HEK293 (cell line): Measurements from ENCODE around the gene CHST1.
A peak's percentile ranks its signal among the peaks of the same experiment; 100 is the strongest.

Experiments
- CTCF ChIA-PET: fragments of 350-600 bp; formaldehyde crosslinking; extraction: SDS; loops from one replicate; lab custom pipeline; 2021; ENCODE audit warnings: antibody characterized with exemption; lab: Yijun Ruan, JAX
- POLR2A ChIA-PET: fragments of 300-600 bp; formaldehyde crosslinking; extraction: SDS; loops from one replicate; lab custom pipeline; 2020; ENCODE audit warnings: antibody characterized with exemption, inconsistent platforms; lab: Yijun Ruan, JAX
- H3K27ac ChIP-seq: fragments of 200-500 bp; sonication (Bioruptor generic); 2 replicates; pipeline ENCODE4 v1.5.1; 2014; ENCODE audit warnings: low read depth, low read length, control low read depth, inconsistent platforms; ENCODE audit errors: extremely low read depth
- H3K36me3 ChIP-seq, 2 experiments: fragments of 200-500 bp in 1 of 2; sonication (Bioruptor generic) in 1 of 2; 1 replicate in 1 of 2; 2 replicates in 1 of 2; pipeline ENCODE4 v1.5.1; 2014 to 2017; ENCODE audit warnings: inconsistent platforms in 2 of 2, low read length in 2 of 2; ENCODE audit not compliant: control insufficient read depth in 2 of 2, insufficient read depth in 1 of 2
- H3K4me1 ChIP-seq: fragments of 200-500 bp; sonication (Bioruptor generic); 2 replicates; pipeline ENCODE4 v1.5.1; 2014; ENCODE audit warnings: mild to moderate bottlenecking, low read length, inconsistent platforms; ENCODE audit not compliant: control insufficient read depth, insufficient read depth
- H3K4me3 ChIP-seq: 2 replicates; pipeline ENCODE4 v1.5.1; 2011; ENCODE audit warnings: low read depth, mild to moderate bottlenecking, control low read depth, low read length, moderate library complexity
- H3K9me3 ChIP-seq: fragments of 200-500 bp; sonication (Bioruptor generic); 2 replicates; pipeline ENCODE4 v1.5.1; 2014; ENCODE audit warnings: low read depth, low read length, inconsistent platforms; ENCODE audit not compliant: control insufficient read depth, insufficient read depth
- AEBP2 ChIP-seq: fragments of 450-650 bp; formaldehyde crosslinking; IDR thresholded peaks from 2 replicates; pipeline ENCODE4 v1.5.1; 2016; ENCODE audit warnings: missing biosample characterization, missing genetic modification characterization, borderline replicate concordance
- BCL11B ChIP-seq: fragments of 450-650 bp; formaldehyde crosslinking; IDR thresholded peaks from 2 replicates; pipeline ENCODE4 v1.5.1; 2016; ENCODE audit warnings: low read depth, missing biosample characterization, missing genetic modification characterization
- BCL6B ChIP-seq: fragments of 450-650 bp; formaldehyde crosslinking; IDR thresholded peaks from 2 replicates; pipeline ENCODE4 v1.5.1; 2017; ENCODE audit warnings: missing biosample characterization, missing genetic modification characterization
- FEZF1 ChIP-seq: fragments of 450-650 bp; formaldehyde crosslinking; IDR thresholded peaks from 2 replicates; pipeline ENCODE4 v1.5.1; 2016; ENCODE audit warnings: missing biosample characterization, missing genetic modification characterization
- SETDB1 ChIP-seq: IDR thresholded peaks from one replicate; pipeline ENCODE4 v1.6.1; 2017; ENCODE audit warnings: mild to moderate bottlenecking, low read length, moderate library complexity, mixed read lengths; ENCODE audit not compliant: insufficient read length
- SP3 ChIP-seq: fragments of 450-650 bp; formaldehyde crosslinking; IDR thresholded peaks from 2 replicates; pipeline ENCODE4 v1.5.1; 2016; ENCODE audit warnings: missing biosample characterization, missing genetic modification characterization
- TRIM28 ChIP-seq: IDR thresholded peaks from 2 replicates; pipeline ENCODE4 v1.6.1; 2011; ENCODE audit warnings: low read length, control low read depth, borderline replicate concordance
- YY1 ChIP-seq: fragments of 450-650 bp; formaldehyde crosslinking; IDR thresholded peaks from 2 replicates; pipeline ENCODE4 v1.5.1; 2018; ENCODE audit warnings: missing biosample characterization, missing genetic modification characterization
- ZEB2 ChIP-seq: fragments of 450-650 bp; formaldehyde crosslinking; IDR thresholded peaks from 2 replicates; pipeline ENCODE4 v1.5.1; 2016; ENCODE audit warnings: missing biosample characterization, missing genetic modification characterization
- ZFP37 ChIP-seq: fragments of 450-650 bp; formaldehyde crosslinking; IDR thresholded peaks from 2 replicates; pipeline ENCODE4 v1.5.1; 2016; ENCODE audit warnings: missing biosample characterization, missing genetic modification characterization
- ZNF391 ChIP-seq: fragments of 450-650 bp; formaldehyde crosslinking; IDR thresholded peaks from 2 replicates; pipeline ENCODE4 v1.5.1; 2016; ENCODE audit warnings: low read depth, missing biosample characterization, missing genetic modification characterization, borderline replicate concordance
- ZNF449 ChIP-seq: fragments of 450-650 bp; formaldehyde crosslinking; IDR thresholded peaks from 2 replicates; pipeline ENCODE4 v1.5.1; 2017; ENCODE audit warnings: missing biosample characterization, mild to moderate bottlenecking, missing genetic modification characterization, moderate library complexity
- ZNF48 ChIP-seq: fragments of 450-650 bp; formaldehyde crosslinking; IDR thresholded peaks from 2 replicates; pipeline ENCODE4 v1.5.1; 2016; ENCODE audit warnings: missing biosample characterization, missing genetic modification characterization
- ZNF555 ChIP-seq: fragments of 450-650 bp; formaldehyde crosslinking; conservative IDR thresholded peaks from 2 replicates; pipeline ENCODE4 v1.5.1; 2017; ENCODE audit warnings: missing biosample characterization, mild to moderate bottlenecking, missing genetic modification characterization, inconsistent platforms
- ZNF626 ChIP-seq: fragments of 450-650 bp; sonication (Bioruptor Pico); formaldehyde crosslinking; IDR thresholded peaks from 2 replicates; pipeline ENCODE4 v1.5.1; 2018; ENCODE audit warnings: missing biosample characterization, missing genetic modification characterization, inconsistent platforms
- ZNF837 ChIP-seq: fragments of 450-650 bp; formaldehyde crosslinking; IDR thresholded peaks from 2 replicates; pipeline ENCODE4 v1.5.1; 2016; ENCODE audit warnings: missing biosample characterization, missing genetic modification characterization
- TF ChIP-seq, protein P1 (sequence below): fragments of 450-650 bp; formaldehyde crosslinking; IDR thresholded peaks from 2 replicates; pipeline ENCODE4 v1.5.1; 2016; ENCODE audit warnings: missing biosample characterization, missing genetic modification characterization, low read depth
- TF ChIP-seq, protein P2 (sequence below): fragments of 450-650 bp; formaldehyde crosslinking; IDR thresholded peaks from 2 replicates; pipeline ENCODE4 v1.5.1; 2016; ENCODE audit warnings: missing biosample characterization, missing genetic modification characterization
- TF ChIP-seq, protein P3 (sequence below): fragments of 450-650 bp; formaldehyde crosslinking; IDR thresholded peaks from 2 replicates; pipeline ENCODE4 v1.5.1; 2017; ENCODE audit warnings: missing biosample characterization, missing genetic modification characterization

The CHST1 gene

GRCh38 chr11:45614196-45614828 is 51.1 kb downstream of the CHST1 start:
- POLR2A ChIA-PET = no interaction called here
- CTCF ChIA-PET = no interaction called here

GRCh38 chr11:45610627-45611026 is 54.8 kb downstream of the CHST1 start:
- no peaks in the 10 kb centered on the region for H3K4me1 ChIP-seq
- H3K4me3 ChIP-seq = no peak overlapping the region
- POLR2A ChIA-PET = no interaction called here
- no peak for TF ChIP-seq SETDB1
- TF ChIP-seq, protein P1, sequence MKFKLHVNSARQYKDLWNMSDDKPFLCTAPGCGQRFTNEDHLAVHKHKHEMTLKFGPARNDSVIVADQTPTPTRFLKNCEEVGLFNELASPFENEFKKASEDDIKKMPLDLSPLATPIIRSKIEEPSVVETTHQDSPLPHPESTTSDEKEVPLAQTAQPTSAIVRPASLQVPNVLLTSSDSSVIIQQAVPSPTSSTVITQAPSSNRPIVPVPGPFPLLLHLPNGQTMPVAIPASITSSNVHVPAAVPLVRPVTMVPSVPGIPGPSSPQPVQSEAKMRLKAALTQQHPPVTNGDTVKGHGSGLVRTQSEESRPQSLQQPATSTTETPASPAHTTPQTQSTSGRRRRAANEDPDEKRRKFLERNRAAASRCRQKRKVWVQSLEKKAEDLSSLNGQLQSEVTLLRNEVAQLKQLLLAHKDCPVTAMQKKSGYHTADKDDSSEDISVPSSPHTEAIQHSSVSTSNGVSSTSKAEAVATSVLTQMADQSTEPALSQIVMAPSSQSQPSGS = no peak
- no peak for TF ChIP-seq ZNF449 (tag by site-specific recombination)
- no peak for TF ChIP-seq ZNF837 (tag by site-specific recombination)
- TF ChIP-seq BCL6B (tag by site-specific recombination) = no peak
- TF ChIP-seq ZFP37 (tag by site-specific recombination) = no peak
- TF ChIP-seq, protein P2, sequence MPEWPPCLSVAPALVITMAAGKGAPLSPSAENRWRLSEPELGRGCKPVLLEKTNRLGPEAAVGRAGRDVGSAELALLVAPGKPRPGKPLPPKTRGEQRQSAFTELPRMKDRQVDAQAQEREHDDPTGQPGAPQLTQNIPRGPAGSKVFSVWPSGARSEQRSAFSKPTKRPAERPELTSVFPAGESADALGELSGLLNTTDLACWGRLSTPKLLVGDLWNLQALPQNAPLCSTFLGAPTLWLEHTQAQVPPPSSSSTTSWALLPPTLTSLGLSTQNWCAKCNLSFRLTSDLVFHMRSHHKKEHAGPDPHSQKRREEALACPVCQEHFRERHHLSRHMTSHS (tag by site-specific recombination) = no peak
- no peak for TF ChIP-seq BCL11B (tag by site-specific recombination)
- TF ChIP-seq ZEB2 (tag by site-specific recombination) = no peak
- no peak for TF ChIP-seq YY1 (tag by site-specific recombination)
- H3K27ac ChIP-seq = no peak overlapping the region
- CTCF ChIA-PET = interaction anchor here (1.3 kb wide), 1 partner anchor 161 kb away, joined by 5 read pairs; no protein-coding TSS in a partner anchor
- no peaks in the 10 kb centered on the region for H3K9me3 ChIP-seq
- H3K36me3 ChIP-seq = no peaks in the 10 kb centered on the region

More at GRCh38 chr11:45614196-45614828, 51.1 kb downstream of the CHST1 start:
- H3K4me3 ChIP-seq = no peak overlapping the region
- no peak overlapping the region for H3K27ac ChIP-seq
- TF ChIP-seq AEBP2 (tag by site-specific recombination) = no peak
- TF ChIP-seq, protein P1 = 0 out of 2 replicates have a peak, but pooled peaks have one; percentile 36
- H3K4me1 ChIP-seq = no peaks in the 10 kb centered on the region
- no peaks in the 10 kb centered on the region for H3K9me3 ChIP-seq
- no peaks in the 10 kb centered on the region for H3K36me3 ChIP-seq

GRCh38 chr11:45609902-45610301 is 55.5 kb downstream of the CHST1 start:
- Histone ChIP-seq H3K36me3 (no peaks in the 10 kb centered on the region), H3K4me1 (no peaks in the 10 kb centered on the region), H3K9me3 (no peaks in the 10 kb centered on the region), H3K4me3 (no peak overlapping the region), H3K27ac (no peak overlapping the region)
- ChIA-PET CTCF (interaction anchor here (0.6 kb wide), 1 partner anchor 14 kb away, joined by 3 read pairs; no protein-coding TSS in a partner anchor), POLR2A (no interaction called here)
- TF ChIP-seq ZNF391 (tag by site-specific recombination) = no peak
- no peak for TF ChIP-seq SP3 (tag by site-specific recombination)
- TF ChIP-seq ZNF48 (tag by site-specific recombination) = no peak
- TF ChIP-seq, protein P3, sequence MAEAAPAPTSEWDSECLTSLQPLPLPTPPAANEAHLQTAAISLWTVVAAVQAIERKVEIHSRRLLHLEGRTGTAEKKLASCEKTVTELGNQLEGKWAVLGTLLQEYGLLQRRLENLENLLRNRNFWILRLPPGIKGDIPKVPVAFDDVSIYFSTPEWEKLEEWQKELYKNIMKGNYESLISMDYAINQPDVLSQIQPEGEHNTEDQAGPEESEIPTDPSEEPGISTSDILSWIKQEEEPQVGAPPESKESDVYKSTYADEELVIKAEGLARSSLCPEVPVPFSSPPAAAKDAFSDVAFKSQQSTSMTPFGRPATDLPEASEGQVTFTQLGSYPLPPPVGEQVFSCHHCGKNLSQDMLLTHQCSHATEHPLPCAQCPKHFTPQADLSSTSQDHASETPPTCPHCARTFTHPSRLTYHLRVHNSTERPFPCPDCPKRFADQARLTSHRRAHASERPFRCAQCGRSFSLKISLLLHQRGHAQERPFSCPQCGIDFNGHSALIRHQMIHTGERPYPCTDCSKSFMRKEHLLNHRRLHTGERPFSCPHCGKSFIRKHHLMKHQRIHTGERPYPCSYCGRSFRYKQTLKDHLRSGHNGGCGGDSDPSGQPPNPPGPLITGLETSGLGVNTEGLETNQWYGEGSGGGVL (tag by site-specific recombination) = no peak
- no peak for TF ChIP-seq TRIM28
- no peak for TF ChIP-seq ZNF555 (tag by site-specific recombination)
- no peak for TF ChIP-seq ZNF626 (tag by site-specific recombination)
- TF ChIP-seq FEZF1 (tag by site-specific recombination) = no peak
